ENCODE results near the gene TTPAL.

The TTPAL gene

DNA sequence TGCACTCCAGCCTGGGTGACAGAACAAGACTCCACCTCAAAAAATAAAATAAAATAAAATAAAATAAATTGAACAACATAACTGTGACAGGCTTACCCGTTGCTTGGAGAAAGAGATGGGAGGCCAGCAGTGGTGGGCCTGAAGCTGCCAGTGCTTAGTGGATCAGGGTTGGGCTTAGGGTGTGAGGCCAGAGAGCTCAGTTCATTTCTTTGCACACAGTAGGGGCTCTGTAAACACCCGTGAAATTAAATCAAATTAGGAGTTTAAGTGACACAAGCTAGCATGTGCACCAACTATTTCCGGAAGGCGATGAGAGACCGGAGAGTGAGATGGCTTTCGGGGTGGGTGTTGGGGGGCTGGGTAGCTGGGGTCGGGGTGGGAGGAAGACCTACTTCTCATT lies 25.8 kb upstream of the TTPAL start (continued):
- TF ChIP-seq, protein P1, sequence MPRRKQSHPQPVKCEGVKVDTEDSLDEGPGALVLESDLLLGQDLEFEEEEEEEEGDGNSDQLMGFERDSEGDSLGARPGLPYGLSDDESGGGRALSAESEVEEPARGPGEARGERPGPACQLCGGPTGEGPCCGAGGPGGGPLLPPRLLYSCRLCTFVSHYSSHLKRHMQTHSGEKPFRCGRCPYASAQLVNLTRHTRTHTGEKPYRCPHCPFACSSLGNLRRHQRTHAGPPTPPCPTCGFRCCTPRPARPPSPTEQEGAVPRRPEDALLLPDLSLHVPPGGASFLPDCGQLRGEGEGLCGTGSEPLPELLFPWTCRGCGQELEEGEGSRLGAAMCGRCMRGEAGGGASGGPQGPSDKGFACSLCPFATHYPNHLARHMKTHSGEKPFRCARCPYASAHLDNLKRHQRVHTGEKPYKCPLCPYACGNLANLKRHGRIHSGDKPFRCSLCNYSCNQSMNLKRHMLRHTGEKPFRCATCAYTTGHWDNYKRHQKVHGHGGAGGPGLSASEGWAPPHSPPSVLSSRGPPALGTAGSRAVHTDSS (tag by site-specific recombination; IDR thresholded peaks at IDR 0.05), result no peak
- TF ChIP-seq ZNF596 (tag by site-specific recombination; IDR thresholded peaks at IDR 0.05) (no peak), ZNF48 (tag by site-specific recombination; IDR thresholded peaks at IDR 0.05) (no peak)

DNA sequence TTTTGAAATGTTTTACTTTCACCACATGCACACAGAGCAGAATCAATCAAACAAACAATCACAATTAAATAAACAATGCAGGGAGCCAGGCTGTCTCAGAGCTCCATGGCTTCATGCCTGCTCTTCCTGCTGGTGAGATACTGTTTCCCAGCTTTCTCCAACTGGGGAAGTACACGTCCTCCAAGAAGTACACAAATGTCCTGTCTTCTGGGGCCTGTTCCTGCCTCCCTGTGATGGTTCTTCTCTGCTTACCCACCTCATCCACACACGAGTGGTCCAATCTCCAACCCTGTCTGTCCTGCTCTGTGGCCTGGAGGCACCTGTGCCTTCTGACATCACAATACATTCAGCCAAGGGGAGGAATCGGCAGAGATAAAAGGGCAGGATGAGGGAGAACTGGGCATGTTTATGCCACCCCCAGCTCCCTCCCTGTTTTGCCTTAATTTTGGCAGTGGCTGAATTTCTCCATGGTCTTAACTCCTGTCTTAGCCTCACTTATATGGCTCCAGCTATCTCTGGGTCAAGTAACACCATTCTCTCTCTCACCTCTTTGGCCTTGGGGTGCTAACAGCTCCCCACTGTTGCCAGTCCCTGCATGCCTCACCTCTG lies 25.3 kb upstream of the TTPAL start:
- CTCF ChIA-PET, result interaction anchor here (0.7 to 2.4 kb wide), 9 partner anchors 9 to 232 kb away, joined by 3 to 11 read pairs (median 4); no protein-coding TSS in a partner anchor
- Histone ChIP-seq H3K4me3 (ENCODE audit: low read depth, low read length) (no peak overlapping the region), H3K4me1 (ENCODE audit: control insufficient read depth, insufficient read depth, low read length) (no peaks in the 10 kb centered on the region), H3K9me3 (ENCODE audit: control insufficient read depth, insufficient read depth, low read depth, low read length) (no peaks in the 10 kb centered on the region), H3K27ac (ENCODE audit: extremely low read depth, low read depth, low read length) (no peak overlapping the region), H3K36me3 (ENCODE audit: control insufficient read depth in 2 of 2, insufficient read depth in 1 of 2, low read length in 2 of 2) (no peaks in the 10 kb centered on the region)
- TF ChIP-seq, protein P2, sequence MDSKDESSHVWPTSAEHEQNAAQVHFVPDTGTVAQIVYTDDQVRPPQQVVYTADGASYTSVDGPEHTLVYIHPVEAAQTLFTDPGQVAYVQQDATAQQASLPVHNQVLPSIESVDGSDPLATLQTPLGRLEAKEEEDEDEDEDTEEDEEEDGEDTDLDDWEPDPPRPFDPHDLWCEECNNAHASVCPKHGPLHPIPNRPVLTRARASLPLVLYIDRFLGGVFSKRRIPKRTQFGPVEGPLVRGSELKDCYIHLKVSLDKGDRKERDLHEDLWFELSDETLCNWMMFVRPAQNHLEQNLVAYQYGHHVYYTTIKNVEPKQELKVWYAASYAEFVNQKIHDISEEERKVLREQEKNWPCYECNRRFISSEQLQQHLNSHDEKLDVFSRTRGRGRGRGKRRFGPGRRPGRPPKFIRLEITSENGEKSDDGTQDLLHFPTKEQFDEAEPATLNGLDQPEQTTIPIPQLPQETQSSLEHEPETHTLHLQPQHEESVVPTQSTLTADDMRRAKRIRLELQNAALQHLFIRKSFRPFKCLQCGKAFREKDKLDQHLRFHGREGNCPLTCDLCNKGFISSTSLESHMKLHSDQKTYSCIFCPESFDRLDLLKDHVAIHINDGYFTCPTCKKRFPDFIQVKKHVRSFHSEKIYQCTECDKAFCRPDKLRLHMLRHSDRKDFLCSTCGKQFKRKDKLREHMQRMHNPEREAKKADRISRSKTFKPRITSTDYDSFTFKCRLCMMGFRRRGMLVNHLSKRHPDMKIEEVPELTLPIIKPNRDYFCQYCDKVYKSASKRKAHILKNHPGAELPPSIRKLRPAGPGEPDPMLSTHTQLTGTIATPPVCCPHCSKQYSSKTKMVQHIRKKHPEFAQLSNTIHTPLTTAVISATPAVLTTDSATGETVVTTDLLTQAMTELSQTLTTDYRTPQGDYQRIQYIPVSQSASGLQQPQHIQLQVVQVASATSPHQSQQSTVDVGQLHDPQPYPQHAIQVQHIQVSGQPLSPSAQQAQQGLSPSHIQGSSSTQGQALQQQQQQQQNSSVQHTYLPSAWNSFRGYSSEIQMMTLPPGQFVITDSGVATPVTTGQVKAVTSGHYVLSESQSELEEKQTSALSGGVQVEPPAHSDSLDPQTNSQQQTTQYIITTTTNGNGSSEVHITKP (tag by site-specific recombination; IDR thresholded peaks at IDR 0.05), result no peak
- TF ChIP-seq ZNF830 (tag by site-specific recombination; IDR thresholded peaks at IDR 0.05; ENCODE audit: low read depth) (no peak), ZFP3 (tag by site-specific recombination; IDR thresholded peaks at IDR 0.05; ENCODE audit: low read depth) (no peak)
- POLR2A ChIA-PET, result interaction anchor here (1.3 kb wide), 1 partner anchor 25 kb away, joined by 3 read pairs; the partner anchor contains the start of gene TTPAL

DNA sequence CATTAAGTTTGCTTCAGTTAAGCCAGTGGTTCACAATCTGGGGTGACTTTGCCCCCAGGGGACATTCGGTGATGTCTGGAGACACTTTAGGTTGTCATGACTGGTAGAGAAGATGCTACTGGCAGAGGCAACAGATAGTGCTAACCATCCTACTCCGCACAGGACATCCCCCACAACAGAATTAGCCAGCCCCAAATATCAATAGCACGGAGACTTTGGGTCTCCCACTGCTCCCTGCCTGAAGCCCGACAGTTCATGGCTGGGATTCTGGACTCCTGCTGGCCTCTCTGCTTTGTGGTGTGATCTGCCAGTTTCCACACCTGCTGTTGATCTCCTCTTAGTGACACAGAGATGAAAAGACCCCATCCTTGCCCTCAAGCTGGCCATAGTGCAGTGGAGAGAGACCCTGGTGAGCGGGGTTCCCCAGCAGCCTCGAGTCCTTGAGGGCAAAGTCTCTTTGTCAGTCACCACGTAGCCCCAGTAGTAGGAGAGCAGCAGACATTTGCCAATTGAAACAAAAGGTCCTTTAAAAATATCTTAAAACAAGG lies 24.7 kb upstream of the TTPAL start:
- no peaks in the 10 kb centered on the region for H3K9me3 ChIP-seq (ENCODE audit: control insufficient read depth, insufficient read depth, low read depth, low read length)
- H3K4me3 ChIP-seq (ENCODE audit: low read depth, low read length), result no peak overlapping the region
- CTCF ChIA-PET, result interaction anchor here (1.4 to 2.4 kb wide), 3 partner anchors 9 to 20 kb away, joined by 5 to 11 read pairs (median 6); no protein-coding TSS in a partner anchor
- H3K27ac ChIP-seq (ENCODE audit: extremely low read depth, low read depth, low read length), result no peak overlapping the region
- no peaks in the 10 kb centered on the region for H3K4me1 ChIP-seq (ENCODE audit: control insufficient read depth, insufficient read depth, low read length)
- TF ChIP-seq ZIC2 (tag by site-specific recombination; IDR thresholded peaks at IDR 0.05) (peak; percentile 32), ZNF23 (tag by site-specific recombination; IDR thresholded peaks at IDR 0.05; ENCODE audit: borderline replicate concordance) (no peak)
- H3K36me3 ChIP-seq (ENCODE audit: control insufficient read depth in 2 of 2, insufficient read depth in 1 of 2, low read length in 2 of 2), result no peaks in the 10 kb centered on the region
- POLR2A ChIA-PET, result no interaction called here

DNA sequence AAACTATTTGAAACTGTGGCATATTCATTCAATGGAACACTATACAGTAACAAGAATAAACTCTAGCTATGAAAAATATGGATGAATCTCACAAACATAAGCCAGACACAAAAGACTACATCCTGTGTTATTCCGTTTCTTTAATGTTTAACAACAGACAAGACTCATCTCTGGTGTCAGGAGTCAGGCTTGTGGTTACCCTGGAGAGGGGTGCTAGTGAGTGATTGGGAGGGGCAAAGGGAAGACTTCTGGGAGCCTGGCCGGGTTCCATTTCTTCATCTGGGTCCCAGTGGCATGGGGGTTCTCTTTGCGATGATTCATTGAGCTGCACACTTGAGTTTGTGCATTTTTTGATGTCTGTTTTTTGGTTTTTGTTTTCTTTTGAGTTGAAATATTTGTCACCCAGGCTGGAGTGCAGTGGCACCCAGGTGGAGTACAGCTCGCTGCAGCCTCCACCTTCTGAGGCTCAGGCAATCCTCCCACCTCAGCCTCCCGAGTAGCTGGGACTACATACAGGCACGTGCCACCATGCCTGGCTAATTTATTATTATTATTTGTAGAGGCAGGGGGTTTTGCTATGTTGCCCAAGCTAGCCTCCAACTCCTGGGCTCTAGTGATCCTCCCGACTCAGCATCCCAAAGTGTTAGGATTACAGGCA lies 21.2 kb upstream of the TTPAL start:
- POLR2A ChIA-PET, result no interaction called here
- CTCF ChIA-PET, result interaction anchor here (0.7 to 1.4 kb wide), 2 partner anchors 17 to 70 kb away, joined by 3 to 5 read pairs; no protein-coding TSS in a partner anchor
- Histone ChIP-seq H3K27ac (ENCODE audit: extremely low read depth, low read depth, low read length) (no peak overlapping the region), H3K4me3 (ENCODE audit: low read depth, low read length) (no peak overlapping the region), H3K36me3 (ENCODE audit: control insufficient read depth in 2 of 2, insufficient read depth in 1 of 2, low read length in 2 of 2) (no peaks in the 10 kb centered on the region), H3K9me3 (ENCODE audit: control insufficient read depth, insufficient read depth, low read depth, low read length) (no peaks in the 10 kb centered on the region), H3K4me1 (ENCODE audit: control insufficient read depth, insufficient read depth, low read length) (no peaks in the 10 kb centered on the region)
- TF ChIP-seq ZNF37A (tag by site-specific recombination; IDR thresholded peaks at IDR 0.05) (no peak), ZNF529 (tag by site-specific recombination; IDR thresholded peaks at IDR 0.05; ENCODE audit: insufficient replicate concordance) (no peak), EGR2 (tag by site-specific recombination; IDR thresholded peaks at IDR 0.05; ENCODE audit: low read depth) (no peak), ZNF19 (tag by site-specific recombination; IDR thresholded peaks at IDR 0.05; ENCODE audit: low read depth) (no peak), ZNF274 (IDR thresholded peaks at IDR 0.05; ENCODE audit: low read length) (no peak), ZNF274 (tag by site-specific recombination; IDR thresholded peaks at IDR 0.05; ENCODE audit: borderline replicate concordance) (no peak), ZFP37 (tag by site-specific recombination; IDR thresholded peaks at IDR 0.05) (no peak), ZNF544 (tag by site-specific recombination; IDR thresholded peaks at IDR 0.05) (no peak), ZBTB17 (tag by site-specific recombination; IDR thresholded peaks at IDR 0.05) (no peak), TCF7L2 (IDR thresholded peaks at IDR 0.05; ENCODE audit: borderline replicate concordance, low read depth, low read length) (no peak), KLF10 (tag by site-specific recombination; IDR thresholded peaks at IDR 0.05) (no peak)
- TF ChIP-seq, protein P3, sequence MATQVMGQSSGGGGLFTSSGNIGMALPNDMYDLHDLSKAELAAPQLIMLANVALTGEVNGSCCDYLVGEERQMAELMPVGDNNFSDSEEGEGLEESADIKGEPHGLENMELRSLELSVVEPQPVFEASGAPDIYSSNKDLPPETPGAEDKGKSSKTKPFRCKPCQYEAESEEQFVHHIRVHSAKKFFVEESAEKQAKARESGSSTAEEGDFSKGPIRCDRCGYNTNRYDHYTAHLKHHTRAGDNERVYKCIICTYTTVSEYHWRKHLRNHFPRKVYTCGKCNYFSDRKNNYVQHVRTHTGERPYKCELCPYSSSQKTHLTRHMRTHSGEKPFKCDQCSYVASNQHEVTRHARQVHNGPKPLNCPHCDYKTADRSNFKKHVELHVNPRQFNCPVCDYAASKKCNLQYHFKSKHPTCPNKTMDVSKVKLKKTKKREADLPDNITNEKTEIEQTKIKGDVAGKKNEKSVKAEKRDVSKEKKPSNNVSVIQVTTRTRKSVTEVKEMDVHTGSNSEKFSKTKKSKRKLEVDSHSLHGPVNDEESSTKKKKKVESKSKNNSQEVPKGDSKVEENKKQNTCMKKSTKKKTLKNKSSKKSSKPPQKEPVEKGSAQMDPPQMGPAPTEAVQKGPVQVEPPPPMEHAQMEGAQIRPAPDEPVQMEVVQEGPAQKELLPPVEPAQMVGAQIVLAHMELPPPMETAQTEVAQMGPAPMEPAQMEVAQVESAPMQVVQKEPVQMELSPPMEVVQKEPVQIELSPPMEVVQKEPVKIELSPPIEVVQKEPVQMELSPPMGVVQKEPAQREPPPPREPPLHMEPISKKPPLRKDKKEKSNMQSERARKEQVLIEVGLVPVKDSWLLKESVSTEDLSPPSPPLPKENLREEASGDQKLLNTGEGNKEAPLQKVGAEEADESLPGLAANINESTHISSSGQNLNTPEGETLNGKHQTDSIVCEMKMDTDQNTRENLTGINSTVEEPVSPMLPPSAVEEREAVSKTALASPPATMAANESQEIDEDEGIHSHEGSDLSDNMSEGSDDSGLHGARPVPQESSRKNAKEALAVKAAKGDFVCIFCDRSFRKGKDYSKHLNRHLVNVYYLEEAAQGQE (tag by site-specific recombination; IDR thresholded peaks at IDR 0.05), result no peak
